HepG2 (cell line): ENCODE data around the gene PRDX3.

Experiments
- ELF4 ChIP-seq: sonication (generic); formaldehyde crosslinking; IDR thresholded peaks from 2 replicates; pipeline ENCODE4 v1.5.0; 2020; ENCODE audit warnings: missing genetic modification reagents, mild to moderate bottlenecking, moderate library complexity, borderline replicate concordance
- EP300 ChIP-seq, 3 experiments: sonication (generic) in 1 of 3; formaldehyde crosslinking in 1 of 3; IDR thresholded peaks; 2 replicates each; pipeline versions ENCODE4 v1.5.1 to v1.6.1; 2011 to 2020; ENCODE audit warnings: low read depth in 2 of 3, low read length in 2 of 3, borderline replicate concordance in 1 of 3, improper control_type of control experiment in 1 of 3, mild to moderate bottlenecking in 1 of 3, missing genetic modification reagents in 1 of 3, moderate library complexity in 1 of 3
- FOXM1 ChIP-seq: sonication (generic); formaldehyde crosslinking; IDR thresholded peaks from 2 replicates; pipeline ENCODE4 v1.5.0; 2020; ENCODE audit warnings: missing genetic modification reagents
- KDM5B ChIP-seq: sonication (generic); formaldehyde crosslinking; IDR thresholded peaks from 2 replicates; pipeline ENCODE4 v1.4.0; 2020; ENCODE audit warnings: missing genetic modification reagents, mild to moderate bottlenecking, borderline replicate concordance
- POLR2A ChIP-seq, 2 experiments: IDR thresholded peaks; 2 replicates each; pipeline ENCODE4 v1.6.1; 2011; ENCODE audit warnings: low read depth in 2 of 2, low read length in 2 of 2, mild to moderate bottlenecking in 1 of 2, moderate library complexity in 1 of 2; ENCODE audit not compliant: insufficient read depth in 1 of 2
- SRF ChIP-seq: IDR thresholded peaks from 2 replicates; pipeline ENCODE4 v1.6.1; 2011; ENCODE audit warnings: mild to moderate bottlenecking, low read depth, low read length, moderate library complexity
- TF ChIP-seq, protein P1 (sequence below): sonication (generic); formaldehyde crosslinking; IDR thresholded peaks from 2 replicates; pipeline ENCODE4 v1.5.0; 2020; ENCODE audit warnings: mild to moderate bottlenecking, missing genetic modification reagents, moderate library complexity
- TF ChIP-seq, protein P2 (sequence below): sonication (generic); formaldehyde crosslinking; IDR thresholded peaks from 2 replicates; pipeline ENCODE4 v1.5.0; 2020; ENCODE audit warnings: missing genetic modification reagents
- TF ChIP-seq, protein P3 (sequence below): sonication (generic); formaldehyde crosslinking; IDR thresholded peaks from 2 replicates; pipeline ENCODE4 v1.4.0; 2020; ENCODE audit warnings: missing genetic modification reagents
- TF ChIP-seq, protein P4 (sequence below): IDR thresholded peaks from 2 replicates; pipeline ENCODE4 v1.6.1; 2016
- TF ChIP-seq, protein P5 (sequence below): sonication (generic); formaldehyde crosslinking; IDR thresholded peaks from 2 replicates; pipeline ENCODE4 v1.4.0; 2020; ENCODE audit warnings: missing genetic modification reagents
- TF ChIP-seq, protein P6 (sequence below), 2 experiments: IDR thresholded peaks; 2 replicates each; pipeline ENCODE4 v1.6.1; 2011 to 2012; ENCODE audit warnings: low read length in 2 of 2, borderline replicate concordance in 1 of 2, low read depth in 1 of 2, mild to moderate bottlenecking in 1 of 2, moderate library complexity in 1 of 2

DNA sequence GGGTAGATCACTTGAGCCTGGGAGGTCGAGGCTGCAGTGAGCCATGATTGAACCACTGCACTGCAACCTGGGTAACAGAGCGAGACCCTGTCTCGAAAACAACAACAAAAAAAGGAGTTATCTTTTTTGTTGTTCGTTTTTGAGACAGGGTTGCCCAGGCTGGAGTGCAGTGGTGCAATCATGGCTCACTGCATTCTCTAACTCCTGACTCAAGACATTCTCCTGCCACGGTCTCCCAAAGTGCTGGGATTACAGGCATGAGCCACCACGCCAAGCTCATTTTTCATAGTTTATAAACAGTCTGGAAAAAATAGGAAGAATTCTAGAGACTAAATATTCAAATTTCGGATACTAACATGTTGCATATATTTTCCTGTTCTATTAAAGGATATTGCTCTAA lies 42.5 kb downstream of the PRDX3 start:
- TF ChIP-seq POLR2A (IDR thresholded peaks at IDR 0.05; ENCODE audit: insufficient read depth in 1 of 2, low read depth in 2 of 2, low read length in 2 of 2) (no peak), SRF (no peak), EP300 (IDR thresholded peaks at IDR 0.05; ENCODE audit: low read depth in 2 of 2, low read length in 2 of 2) (no peak), EP300 (CRISPR knock-in tag; IDR thresholded peaks at IDR 0.05; ENCODE audit: borderline replicate concordance) (no peak), KDM5B (CRISPR knock-in tag) (no peak), ELF4 (CRISPR knock-in tag) (no peak), FOXM1 (no peak)
- TF ChIP-seq, protein P1, sequence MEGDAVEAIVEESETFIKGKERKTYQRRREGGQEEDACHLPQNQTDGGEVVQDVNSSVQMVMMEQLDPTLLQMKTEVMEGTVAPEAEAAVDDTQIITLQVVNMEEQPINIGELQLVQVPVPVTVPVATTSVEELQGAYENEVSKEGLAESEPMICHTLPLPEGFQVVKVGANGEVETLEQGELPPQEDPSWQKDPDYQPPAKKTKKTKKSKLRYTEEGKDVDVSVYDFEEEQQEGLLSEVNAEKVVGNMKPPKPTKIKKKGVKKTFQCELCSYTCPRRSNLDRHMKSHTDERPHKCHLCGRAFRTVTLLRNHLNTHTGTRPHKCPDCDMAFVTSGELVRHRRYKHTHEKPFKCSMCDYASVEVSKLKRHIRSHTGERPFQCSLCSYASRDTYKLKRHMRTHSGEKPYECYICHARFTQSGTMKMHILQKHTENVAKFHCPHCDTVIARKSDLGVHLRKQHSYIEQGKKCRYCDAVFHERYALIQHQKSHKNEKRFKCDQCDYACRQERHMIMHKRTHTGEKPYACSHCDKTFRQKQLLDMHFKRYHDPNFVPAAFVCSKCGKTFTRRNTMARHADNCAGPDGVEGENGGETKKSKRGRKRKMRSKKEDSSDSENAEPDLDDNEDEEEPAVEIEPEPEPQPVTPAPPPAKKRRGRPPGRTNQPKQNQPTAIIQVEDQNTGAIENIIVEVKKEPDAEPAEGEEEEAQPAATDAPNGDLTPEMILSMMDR (CRISPR knock-in tag): no peak
- TF ChIP-seq, protein P2, sequence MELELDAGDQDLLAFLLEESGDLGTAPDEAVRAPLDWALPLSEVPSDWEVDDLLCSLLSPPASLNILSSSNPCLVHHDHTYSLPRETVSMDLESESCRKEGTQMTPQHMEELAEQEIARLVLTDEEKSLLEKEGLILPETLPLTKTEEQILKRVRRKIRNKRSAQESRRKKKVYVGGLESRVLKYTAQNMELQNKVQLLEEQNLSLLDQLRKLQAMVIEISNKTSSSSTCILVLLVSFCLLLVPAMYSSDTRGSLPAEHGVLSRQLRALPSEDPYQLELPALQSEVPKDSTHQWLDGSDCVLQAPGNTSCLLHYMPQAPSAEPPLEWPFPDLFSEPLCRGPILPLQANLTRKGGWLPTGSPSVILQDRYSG (CRISPR knock-in tag): no peak
- TF ChIP-seq, protein P3, sequence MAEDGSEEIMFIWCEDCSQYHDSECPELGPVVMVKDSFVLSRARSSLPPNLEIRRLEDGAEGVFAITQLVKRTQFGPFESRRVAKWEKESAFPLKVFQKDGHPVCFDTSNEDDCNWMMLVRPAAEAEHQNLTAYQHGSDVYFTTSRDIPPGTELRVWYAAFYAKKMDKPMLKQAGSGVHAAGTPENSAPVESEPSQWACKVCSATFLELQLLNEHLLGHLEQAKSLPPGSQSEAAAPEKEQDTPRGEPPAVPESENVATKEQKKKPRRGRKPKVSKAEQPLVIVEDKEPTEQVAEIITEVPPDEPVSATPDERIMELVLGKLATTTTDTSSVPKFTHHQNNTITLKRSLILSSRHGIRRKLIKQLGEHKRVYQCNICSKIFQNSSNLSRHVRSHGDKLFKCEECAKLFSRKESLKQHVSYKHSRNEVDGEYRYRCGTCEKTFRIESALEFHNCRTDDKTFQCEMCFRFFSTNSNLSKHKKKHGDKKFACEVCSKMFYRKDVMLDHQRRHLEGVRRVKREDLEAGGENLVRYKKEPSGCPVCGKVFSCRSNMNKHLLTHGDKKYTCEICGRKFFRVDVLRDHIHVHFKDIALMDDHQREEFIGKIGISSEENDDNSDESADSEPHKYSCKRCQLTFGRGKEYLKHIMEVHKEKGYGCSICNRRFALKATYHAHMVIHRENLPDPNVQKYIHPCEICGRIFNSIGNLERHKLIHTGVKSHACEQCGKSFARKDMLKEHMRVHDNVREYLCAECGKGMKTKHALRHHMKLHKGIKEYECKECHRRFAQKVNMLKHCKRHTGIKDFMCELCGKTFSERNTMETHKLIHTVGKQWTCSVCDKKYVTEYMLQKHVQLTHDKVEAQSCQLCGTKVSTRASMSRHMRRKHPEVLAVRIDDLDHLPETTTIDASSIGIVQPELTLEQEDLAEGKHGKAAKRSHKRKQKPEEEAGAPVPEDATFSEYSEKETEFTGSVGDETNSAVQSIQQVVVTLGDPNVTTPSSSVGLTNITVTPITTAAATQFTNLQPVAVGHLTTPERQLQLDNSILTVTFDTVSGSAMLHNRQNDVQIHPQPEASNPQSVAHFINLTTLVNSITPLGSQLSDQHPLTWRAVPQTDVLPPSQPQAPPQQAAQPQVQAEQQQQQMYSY (CRISPR knock-in tag): no peak
- TF ChIP-seq, protein P4, sequence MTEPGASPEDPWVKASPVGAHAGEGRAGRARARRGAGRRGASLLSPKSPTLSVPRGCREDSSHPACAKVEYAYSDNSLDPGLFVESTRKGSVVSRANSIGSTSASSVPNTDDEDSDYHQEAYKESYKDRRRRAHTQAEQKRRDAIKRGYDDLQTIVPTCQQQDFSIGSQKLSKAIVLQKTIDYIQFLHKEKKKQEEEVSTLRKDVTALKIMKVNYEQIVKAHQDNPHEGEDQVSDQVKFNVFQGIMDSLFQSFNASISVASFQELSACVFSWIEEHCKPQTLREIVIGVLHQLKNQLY (CRISPR knock-in tag): no peak
- TF ChIP-seq, protein P5, sequence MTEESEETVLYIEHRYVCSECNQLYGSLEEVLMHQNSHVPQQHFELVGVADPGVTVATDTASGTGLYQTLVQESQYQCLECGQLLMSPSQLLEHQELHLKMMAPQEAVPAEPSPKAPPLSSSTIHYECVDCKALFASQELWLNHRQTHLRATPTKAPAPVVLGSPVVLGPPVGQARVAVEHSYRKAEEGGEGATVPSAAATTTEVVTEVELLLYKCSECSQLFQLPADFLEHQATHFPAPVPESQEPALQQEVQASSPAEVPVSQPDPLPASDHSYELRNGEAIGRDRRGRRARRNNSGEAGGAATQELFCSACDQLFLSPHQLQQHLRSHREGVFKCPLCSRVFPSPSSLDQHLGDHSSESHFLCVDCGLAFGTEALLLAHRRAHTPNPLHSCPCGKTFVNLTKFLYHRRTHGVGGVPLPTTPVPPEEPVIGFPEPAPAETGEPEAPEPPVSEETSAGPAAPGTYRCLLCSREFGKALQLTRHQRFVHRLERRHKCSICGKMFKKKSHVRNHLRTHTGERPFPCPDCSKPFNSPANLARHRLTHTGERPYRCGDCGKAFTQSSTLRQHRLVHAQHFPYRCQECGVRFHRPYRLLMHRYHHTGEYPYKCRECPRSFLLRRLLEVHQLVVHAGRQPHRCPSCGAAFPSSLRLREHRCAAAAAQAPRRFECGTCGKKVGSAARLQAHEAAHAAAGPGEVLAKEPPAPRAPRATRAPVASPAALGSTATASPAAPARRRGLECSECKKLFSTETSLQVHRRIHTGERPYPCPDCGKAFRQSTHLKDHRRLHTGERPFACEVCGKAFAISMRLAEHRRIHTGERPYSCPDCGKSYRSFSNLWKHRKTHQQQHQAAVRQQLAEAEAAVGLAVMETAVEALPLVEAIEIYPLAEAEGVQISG (CRISPR knock-in tag): no peak
- TF ChIP-seq, protein P6, sequence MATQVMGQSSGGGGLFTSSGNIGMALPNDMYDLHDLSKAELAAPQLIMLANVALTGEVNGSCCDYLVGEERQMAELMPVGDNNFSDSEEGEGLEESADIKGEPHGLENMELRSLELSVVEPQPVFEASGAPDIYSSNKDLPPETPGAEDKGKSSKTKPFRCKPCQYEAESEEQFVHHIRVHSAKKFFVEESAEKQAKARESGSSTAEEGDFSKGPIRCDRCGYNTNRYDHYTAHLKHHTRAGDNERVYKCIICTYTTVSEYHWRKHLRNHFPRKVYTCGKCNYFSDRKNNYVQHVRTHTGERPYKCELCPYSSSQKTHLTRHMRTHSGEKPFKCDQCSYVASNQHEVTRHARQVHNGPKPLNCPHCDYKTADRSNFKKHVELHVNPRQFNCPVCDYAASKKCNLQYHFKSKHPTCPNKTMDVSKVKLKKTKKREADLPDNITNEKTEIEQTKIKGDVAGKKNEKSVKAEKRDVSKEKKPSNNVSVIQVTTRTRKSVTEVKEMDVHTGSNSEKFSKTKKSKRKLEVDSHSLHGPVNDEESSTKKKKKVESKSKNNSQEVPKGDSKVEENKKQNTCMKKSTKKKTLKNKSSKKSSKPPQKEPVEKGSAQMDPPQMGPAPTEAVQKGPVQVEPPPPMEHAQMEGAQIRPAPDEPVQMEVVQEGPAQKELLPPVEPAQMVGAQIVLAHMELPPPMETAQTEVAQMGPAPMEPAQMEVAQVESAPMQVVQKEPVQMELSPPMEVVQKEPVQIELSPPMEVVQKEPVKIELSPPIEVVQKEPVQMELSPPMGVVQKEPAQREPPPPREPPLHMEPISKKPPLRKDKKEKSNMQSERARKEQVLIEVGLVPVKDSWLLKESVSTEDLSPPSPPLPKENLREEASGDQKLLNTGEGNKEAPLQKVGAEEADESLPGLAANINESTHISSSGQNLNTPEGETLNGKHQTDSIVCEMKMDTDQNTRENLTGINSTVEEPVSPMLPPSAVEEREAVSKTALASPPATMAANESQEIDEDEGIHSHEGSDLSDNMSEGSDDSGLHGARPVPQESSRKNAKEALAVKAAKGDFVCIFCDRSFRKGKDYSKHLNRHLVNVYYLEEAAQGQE (IDR thresholded peaks at IDR 0.05; ENCODE audit: borderline replicate concordance in 1 of 2, low read depth in 1 of 2, low read length in 2 of 2): no peak
